Fibroblast of skin of left quadriceps (primary cell): ENCODE data around the gene KIF21B.

Source experiments
- DNase-seq, 2 experiments: peaks; one replicate each; pipeline ENCODE4 v3.0.0-alpha.2; 2013; ENCODE audit warnings: low read depth in 2 of 2

KIF21B gene

DNA sequence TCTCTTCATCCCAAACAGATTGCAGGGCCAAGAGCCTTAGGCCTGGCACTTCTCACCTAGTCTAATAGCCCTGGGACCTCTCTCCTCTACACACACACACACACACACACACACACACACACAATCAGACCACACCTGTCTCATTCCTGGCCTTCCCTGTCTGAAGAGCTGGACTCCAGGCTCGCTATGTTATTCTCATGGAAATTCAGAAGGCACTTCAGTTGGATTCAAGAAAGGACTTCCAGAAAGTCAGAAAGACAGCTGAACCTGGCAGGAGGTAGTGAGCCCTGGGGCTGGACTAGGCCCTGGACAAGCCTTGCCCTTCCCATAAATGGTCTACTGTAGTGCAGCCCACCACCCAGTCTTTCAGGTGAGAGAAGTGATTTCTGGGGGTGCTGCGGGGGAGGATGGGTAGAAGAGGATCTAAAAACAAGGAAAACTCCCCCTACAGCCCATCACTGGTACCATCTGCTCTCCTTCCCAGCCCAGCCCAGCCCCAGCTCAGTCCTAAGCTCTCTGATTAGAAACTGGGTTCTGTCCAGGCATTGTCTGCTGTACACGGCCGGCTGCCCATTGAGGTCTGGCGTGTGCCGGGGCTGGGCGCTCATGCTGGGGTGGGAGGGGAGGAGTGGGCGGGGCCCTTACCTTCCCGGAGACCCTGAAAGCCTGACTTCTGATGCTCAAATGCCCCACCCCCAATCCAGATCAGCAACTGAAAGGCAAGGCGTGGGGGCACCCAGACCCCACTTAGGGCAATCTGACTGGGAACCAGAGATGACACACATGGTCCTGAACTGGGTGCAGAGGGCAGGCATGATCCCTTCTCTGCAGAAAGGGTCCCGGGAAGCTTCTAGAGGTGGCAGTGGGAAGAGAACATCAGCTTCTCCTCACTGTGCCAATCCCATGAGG is 2.5 kb downstream of the KIF21B start:
- DNase-seq = no peak

DNA sequence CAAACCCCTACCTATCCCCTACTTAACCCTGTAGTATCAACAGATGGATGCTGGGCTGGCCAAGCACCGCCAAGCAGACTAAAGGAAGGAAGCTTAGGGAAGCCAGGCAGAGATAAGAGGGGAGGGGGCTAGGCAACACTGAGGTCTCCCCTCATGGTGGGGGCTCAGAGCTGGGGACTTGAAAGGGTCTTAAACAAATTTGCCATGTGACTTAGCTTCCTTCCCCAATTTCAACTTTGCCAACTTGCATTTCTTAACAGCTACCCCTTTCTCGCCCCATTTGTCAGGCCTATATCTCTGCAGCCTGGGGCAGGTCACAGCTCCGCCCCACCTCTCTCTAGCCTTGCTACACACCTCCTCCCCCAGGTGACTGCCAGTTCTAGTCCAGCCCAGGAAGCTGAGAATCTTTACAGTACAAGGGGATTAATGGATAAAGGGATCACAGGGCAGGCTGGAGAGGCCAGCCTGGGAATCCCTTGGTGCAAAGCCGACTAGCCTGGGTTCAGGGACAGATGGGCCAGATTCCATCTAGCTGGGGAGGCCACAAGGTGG is 3.4 kb downstream of the KIF21B start:
- DNase-seq = no peak

DNA sequence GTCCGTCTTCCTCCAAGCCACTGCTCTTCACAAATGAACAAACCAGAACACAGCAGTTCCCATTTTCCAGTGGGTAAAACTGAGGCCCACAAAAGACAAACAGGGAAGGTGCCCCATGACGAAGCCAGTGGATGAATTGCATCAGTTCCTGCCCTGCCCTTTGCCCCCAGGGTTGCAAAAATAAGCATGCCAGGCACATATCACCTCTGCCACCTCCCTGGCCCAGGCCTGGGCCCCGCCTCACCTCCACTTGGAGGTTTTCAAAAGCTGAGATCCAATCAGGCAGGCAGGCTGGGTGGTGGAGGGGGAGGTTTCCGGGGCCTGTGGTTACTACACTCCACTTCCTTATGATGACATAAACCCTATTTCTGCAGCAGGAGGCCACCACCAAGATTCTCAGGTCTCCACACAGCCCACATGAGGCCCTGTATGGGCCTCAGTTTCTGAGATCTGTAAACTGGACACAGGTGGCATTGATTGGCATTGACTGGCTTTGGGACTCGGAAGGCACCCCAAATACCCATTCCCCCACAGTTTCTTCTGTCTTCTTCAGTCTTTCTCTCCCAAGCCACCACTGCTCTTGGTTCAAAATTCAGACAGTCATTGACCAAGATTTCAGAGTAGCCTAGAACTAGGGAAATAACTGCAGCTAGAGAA is 4.1 kb downstream of the KIF21B start:
- DNase-seq = peak in 1 of 2 experiments; percentile 24

DNA sequence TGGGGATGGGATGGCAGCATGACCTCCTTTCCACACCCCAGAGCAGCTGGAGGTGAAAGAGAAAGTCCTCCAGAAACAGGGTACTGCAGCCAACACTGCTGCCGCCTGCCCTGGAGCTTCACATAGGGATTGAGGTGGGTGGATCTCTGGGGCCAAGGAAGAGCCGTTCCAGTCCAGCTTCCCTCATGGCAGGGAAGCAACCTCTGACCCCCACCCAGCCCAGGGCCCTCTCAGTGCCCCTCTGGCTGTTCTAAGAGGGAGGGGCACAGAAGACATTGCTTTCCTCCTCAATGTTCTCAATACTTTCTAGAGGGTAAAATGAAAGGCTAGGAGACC is 5.7 kb downstream of the KIF21B start:
- no peak for DNase-seq

DNA sequence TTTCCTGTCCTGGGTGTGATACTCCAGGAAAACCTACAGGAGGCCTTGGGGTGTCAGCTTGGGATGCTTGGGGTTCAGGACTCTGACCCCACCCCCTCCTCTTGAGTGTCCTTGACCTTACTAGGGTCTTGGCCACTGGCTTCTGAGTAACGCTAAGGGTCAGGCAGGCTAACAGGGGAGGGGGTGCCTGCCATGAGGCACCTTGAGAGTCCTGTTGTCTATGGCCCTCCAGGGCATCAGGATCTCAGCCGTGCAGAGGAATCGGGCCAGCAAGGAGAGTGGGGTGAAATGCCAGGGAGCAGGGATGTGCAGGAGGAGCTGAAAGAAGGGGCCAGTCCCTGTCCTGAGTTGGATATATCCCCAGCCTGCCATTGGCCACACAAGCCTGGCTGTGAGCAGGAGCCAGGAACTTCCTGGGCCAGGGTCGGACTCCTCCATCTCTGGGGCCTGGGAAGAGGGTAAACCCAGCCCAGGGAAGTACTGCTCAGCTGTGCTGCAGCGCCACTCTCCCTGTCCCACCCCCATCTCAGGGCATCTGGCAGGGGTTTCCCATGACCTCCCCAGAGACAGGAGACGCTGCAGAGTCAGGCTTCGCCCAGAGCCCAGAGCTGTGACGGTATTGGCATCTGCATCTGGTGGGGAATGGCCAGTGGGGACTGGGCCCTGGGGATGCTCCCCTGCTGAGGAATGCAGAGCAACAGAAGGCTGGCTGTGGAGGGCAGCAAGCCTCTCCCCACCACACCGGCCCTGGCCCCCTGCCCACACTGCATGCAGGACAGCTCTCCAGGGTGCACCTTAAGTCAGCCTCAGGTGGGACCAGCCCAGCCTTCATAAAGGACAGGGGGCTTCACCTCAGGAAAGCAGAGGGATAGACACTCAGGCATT is 6.3 kb downstream of the KIF21B start:
- no peak for DNase-seq

DNA sequence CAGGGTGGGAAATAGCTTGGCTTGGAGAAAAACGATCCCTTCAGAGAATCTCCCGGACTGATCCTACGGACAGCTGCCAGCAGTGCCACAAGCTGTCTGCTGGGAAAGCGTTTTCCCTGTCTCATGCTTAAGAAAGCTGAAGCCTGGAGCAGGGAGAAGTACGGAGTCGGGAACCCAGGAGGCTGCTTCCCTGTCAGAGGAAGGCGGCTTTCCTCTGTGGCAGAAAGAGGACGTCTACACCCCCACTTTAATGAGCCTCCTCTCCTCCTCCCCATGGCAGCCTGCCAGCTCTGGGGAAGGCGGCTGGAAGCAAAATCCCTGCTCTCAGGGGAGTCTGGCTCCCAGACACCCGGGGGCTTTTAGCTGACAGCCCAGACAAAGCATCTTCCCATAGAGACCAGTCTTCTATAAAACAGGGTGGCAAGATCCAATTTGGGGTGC is 7.3 kb downstream of the KIF21B start:
- no peak for DNase-seq

DNA sequence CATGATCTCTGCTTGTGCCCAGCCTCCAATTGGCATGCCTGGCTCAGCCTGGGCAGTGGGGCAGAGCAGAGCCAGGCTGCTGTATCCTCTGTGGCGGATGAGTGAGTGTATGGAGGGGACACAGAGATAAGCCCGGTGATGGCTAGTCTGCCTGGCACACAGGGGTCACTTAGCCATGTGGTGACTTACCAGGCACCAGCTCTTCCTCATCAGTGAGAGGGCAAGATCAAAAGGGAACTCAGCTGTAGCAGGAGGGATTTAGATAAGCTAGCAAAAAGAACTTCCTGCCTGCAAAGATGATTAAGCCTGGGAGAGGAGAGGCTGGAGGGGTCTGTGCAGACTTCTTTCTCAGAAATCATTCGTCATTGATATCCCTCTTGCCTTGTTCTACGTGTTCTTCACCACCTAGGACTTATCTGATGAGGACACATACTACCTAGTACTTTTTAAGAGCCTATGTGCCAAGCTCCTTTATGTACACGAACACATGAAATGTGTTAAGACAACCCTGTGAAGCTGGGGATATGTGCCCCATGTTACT is 7.9 kb downstream of the KIF21B start:
- no peak for DNase-seq

DNA sequence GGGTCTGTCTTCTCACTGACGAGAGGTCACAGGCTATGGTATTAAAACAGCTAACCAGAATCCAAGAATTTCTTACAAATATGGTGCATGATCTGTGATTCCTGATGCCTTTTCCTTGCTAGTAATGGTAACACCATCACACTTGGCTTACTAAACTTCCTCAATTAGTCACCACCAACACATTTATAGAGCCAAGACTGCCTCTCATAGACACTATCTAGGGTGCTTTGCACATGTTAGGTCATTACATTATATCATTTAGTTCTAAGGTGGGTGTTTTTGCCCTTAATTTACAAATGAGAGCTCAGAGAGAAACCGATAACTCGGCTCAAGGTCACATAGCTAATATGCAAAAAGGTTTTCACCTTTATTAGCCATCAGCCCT is 8.7 kb downstream of the KIF21B start:
- DNase-seq = no peak

DNA sequence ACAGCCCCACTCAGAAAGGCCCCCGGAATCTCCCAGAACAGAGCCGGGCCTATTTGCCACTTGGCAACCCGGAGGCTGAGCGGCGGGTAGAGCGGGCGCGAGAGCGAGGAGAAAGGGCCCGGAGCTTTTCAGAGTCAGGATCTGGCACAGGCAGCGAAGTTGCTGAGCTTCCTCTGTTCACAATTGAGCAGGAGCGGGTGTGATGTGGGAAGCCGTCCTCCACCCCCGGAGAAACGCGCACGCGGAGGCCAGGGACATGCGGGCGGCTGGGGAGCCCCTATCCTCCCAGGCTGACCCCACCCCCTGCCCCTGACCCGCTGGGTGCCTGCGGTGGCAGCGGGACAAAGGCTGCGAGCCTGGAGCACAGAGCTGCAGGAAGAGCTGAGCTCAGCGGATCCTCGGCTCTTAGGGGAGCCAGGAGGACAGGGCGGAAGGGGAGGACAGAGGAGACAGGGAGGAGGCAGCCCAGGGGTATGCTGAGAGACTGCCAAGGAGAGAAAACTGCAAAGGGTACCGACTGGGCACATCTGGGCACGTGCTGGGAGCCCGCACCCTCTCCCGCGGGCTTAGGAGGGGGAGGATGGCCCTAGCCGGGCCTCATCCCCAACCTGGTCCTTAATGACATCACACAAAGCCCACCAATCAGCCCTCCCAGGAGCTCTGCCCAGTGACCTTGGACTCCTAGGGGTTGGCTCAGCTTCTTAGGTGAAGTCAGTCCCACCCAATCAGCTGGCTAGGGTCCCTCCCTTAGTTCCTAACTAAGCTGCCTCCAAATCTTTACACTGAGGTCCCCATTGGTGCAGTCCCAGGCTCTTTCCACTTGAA is 9.3 kb downstream of the KIF21B start:
- no peak for DNase-seq

DNA sequence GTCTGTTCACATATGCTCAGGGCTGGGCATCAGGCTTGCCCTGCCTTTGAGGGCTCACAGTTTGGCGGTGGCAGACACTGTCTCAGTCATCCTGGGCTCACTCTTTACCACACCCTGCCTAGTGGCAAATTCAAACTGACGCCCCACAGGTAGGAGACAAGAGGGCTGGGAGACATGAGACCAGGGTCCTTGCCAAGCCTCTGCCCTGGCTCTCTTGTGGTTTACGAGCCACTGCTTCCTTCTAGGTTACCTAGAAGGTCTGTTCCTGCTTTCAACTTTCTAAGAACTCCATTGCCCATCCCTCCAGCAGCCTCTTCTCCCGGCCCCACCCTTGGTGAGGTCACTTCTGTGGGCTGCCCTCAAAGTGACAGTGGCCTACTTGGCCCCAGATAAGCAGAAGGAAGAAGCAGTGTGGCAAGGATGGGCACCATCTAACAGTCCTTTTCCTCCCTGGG is 10.5 kb downstream of the KIF21B start:
- DNase-seq = no peak

DNA sequence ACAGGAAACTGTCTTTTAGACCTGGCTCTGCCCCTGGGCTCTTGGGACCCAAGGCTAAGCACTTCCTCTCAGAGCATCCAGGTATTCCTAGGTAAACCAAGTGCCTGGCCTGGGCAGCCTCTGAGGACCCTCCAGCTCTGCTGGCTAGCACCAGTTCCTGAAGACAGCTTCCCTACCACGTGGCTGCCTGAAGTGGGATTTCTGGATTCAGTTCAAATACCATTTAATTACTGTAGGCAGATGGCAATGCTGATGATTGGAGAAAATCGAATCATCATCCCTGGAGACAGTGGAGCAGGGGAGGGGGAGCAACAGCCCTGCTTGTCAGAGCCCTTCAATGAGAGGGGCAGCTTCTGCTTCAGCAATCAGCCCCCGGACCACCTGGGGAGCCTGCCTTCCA is 11.9 kb downstream of the KIF21B start:
- DNase-seq = no peak

DNA sequence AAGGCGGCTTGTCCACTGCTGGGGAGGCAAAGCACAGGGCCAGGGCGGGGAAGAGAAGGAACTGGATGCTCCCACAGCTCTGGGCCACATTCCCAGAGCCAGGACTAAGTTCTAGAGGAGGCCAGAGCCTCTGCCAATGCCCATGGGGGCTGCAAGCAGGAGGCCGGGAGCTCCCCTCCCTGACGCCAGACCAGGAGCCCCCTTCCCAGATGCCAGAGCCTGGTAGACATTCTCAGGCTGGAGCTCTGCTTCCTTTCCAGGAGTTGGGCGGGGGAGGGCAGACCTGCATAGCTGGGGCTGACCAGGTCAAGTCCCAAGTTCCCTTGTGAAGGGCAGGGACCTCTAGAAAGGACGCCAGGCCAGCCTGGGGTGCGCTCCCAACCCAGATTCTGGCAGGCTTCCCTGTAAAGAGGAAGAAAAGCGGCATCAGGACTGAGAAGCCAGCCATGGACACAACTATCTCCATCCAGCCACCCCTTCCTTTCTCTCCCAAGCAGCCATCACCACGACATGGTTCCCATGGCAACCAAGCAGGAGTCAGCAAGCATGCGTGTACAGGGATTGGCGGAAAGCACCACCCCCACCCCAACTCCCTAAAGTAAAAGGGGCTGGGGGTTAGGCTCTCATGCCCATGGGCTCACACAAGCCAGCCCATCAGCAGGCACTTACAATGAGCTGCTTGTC is 13.4 kb downstream of the KIF21B start:
- DNase-seq = no peak

DNA sequence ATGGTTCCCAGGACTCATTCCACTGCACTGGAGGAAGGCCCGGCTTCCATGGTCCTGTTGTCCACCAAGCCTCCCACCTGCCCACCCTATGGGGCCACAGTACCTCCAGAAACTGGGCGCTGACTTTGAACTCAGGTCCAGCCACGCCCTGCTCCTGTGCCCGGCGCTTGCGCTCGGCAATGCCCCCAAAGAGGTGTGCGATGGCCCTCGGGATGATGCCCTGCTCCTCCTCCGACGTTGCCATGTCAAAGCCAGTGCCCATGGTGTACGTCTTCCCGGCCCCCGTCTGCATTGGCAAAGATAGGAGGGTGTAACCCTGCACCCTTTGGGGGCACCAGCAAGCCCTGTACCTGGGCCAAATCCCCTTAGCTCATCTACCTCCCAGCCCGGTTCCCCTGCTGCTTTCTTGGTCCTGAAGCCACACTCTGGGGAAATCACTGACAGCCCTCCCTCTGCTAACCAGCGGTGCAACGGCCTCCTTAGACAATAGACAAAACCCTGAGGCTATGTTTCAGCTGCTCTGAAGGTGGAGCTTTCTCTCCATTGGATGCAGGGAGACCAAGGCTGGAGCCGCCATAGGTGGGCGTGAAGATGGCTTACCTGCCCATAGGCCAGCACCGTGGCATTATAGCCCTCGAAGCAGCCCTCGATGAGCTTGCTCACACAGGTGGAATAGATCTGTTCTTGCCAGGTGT is 14.7 kb downstream of the KIF21B start:
- no peak for DNase-seq

DNA sequence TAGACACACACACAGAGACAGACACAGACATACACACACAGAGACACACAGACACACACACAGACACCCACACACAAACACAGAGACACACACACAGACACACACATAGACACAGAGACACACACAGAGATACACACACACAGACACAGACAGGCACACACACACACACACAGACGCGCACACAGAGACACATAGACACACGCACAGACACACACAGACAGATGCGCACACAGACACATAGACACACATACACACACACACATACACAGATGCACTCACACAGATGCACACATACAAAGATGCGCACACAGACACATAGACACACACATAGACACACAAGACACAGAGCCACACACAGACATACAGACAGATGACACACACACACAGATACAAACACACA is 16.0 kb downstream of the KIF21B start:
- no peak for DNase-seq

DNA sequence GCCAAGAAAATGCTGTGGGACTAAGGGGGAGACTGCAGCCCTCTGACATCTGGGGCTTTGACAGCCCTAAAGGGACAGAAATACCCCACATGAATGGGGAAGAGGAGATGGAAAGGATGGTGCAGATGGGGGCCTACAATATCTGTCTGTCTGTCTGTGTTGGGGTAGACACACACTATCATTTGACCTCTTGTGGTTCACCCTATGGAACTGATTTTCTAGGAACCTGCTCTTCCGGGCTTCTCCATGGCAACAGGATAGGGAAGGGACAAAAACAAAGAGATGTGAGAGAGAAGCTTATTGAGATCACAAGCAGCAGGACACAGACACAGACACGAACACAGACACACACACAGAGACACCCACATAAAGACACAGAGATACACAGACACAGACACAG is 17.1 kb downstream of the KIF21B start:
- DNase-seq = no peak

DNA sequence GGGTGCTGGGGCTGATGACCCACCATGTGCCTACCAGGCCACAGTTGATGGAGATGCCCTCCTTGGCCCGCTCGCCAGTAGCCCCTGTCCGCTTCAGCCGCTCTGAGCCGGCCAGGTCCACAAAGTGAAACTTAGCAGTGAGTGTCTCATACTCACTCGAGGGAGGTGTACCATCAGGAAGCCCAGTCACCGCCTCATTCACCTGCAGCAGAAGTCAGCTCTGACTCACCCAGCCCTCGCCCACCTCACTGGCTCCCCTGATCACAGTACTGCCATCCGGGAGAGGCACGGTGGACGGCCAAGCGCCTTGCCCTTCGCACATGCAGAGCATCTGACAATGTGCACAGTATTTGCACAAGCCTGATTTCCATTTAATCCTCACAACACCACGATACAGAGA is 18.8 kb downstream of the KIF21B start:
- no peak for DNase-seq

DNA sequence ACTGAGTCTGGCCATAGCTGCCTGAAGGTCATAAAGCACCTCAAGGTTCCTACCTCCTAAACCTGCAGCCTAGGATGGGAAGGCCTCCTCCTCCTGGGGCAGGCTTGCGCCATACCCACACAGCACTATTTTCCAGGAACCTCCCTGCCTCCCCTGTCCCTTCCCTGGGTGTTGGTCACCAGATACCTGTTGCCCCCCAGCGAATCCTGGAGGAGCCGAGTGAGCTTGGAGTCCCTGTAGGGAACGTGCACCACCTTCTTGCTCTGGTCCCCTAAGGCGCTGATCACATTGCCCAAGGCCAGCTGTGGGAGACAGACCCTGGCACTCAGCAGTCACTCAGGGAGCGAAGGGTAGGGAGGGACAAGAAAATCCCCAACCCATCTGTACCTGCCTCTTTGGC is 19.4 kb downstream of the KIF21B start:
- DNase-seq = no peak

DNA sequence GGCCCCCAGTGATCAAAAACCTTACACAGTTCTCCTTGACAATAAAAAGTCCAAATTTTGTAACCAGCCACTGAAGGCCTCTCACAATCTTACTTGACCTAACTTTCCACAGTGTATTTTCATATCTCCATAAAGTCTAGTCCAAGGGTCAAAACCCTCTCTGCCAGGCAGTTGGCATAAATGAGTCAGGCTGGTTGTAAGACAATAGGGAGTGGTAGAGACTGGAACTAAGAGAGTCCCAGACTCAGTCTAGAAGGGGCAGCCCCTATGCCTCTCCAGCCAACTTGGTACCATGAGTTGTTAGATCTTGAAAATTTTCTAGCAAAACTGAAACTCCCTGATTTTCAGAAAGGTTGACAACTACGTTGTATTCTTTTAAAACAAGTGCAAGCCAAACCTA is 21.0 kb downstream of the KIF21B start:
- no peak for DNase-seq

DNA sequence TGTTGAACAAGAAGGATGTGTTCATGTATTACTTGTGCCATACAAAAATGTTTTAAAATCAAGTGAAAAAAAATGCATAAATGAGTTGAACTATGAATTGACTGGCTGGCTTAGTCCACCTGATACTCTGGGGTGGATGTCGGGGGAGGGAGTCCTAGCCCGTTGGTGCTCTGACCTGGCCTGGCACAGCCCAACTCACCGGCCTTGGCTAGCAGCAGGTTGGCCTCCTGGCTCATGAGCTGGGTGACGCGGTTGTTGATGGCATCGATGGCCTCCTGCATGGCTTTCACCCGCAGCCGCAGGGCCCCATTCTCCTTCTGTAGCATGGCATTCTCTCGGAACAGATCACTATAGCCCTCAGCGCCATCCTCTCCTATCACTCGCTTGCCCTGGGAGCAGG is 21.6 kb downstream of the KIF21B start:
- DNase-seq = no peak

DNA sequence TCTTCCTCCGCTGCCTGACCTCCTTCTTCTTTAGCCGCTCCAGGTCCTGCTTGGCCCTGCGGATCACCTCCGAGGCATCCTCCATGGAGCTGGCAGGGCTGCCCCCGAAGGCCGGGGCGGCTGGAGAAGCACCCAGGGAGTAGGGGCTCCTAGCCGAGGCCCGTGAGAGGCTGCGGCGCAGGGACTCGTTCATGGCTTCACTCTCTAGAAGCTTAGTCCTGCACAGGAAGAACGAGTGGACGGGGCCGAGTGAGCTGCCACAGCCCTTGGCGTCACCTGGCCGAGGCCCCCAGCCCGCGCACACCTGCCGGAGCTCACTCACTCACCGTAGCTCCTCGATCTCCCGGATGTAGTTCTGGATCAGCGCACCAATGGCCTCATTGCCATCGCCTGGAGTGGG is 23.1 kb downstream of the KIF21B start:
- DNase-seq = no peak
